ENCODE results near the gene ATP6V1A.
A peak's percentile ranks its signal among the peaks of the same experiment; 100 is the strongest.

The ATP6V1A gene

GRCh38 chr3:113746548-113747282, at the start of gene ATP6V1A:
Gene ATP6V1A, plus strand, starts transcription at chr3:113747035. Its CDS starts 31,719 bp downstream, at chr3:113778754.
- DNase-seq, result peak; percentile 94 to 98

GRCh38 chr3:113697500-113698090, 49.2 kb upstream of the ATP6V1A start:
- no peak for DNase-seq

- no peak for DNase-seq
These were observed 48.6 kb upstream of the ATP6V1A start for GRCh38 chr3:113698213-113698742.

GRCh38 chr3:113698956-113699355, 47.9 kb upstream of the ATP6V1A start:
- DNase-seq, result no peak

GRCh38 chr3:113707835-113708234, 39.0 kb upstream of the ATP6V1A start:
- DNase-seq, result no peak

GRCh38 chr3:113712129-113712528, 34.7 kb upstream of the ATP6V1A start:
- no peak for DNase-seq

GRCh38 chr3:113714702-113715101, 32.1 kb upstream of the ATP6V1A start:
- no peak for DNase-seq

GRCh38 chr3:113717308-113717707, 29.5 kb upstream of the ATP6V1A start:
- no peak for DNase-seq

- no peak for DNase-seq
These were observed 29.0 kb upstream of the ATP6V1A start for GRCh38 chr3:113717818-113718217.

- DNase-seq, result no peak
These were observed 27.5 kb upstream of the ATP6V1A start for GRCh38 chr3:113719294-113719693.

- DNase-seq, result no peak
These were observed 27.1 kb upstream of the ATP6V1A start for GRCh38 chr3:113719758-113720157.

GRCh38 chr3:113721636-113722035, 25.2 kb upstream of the ATP6V1A start:
- DNase-seq, result no peak

- no peak for DNase-seq
These were observed 18.2 kb upstream of the ATP6V1A start for GRCh38 chr3:113728661-113729060.

- no peak for DNase-seq
These were observed 16.3 kb upstream of the ATP6V1A start for GRCh38 chr3:113730550-113730949.

- DNase-seq, result no peak
These were observed 15.1 kb upstream of the ATP6V1A start for GRCh38 chr3:113731694-113732093.

GRCh38 chr3:113736548-113737089, 10.2 kb upstream of the ATP6V1A start:
- DNase-seq, result peak; percentile 29 to 74

- no peak for DNase-seq
These were observed 5.7 kb upstream of the ATP6V1A start for GRCh38 chr3:113741086-113741485.

GRCh38 chr3:113741620-113742019, 5.2 kb upstream of the ATP6V1A start:
- DNase-seq, result no peak

- no peak for DNase-seq
These were observed 3.7 kb upstream of the ATP6V1A start for GRCh38 chr3:113743006-113743630.

- peak; percentile 68 to 83 for DNase-seq
These were observed 1.7 kb upstream of the ATP6V1A start for GRCh38 chr3:113744941-113745755.

- DNase-seq, result peak; percentile 86 to 94
These were observed 883 bp upstream of the ATP6V1A start, which contains the start of gene NAA50 for GRCh38 chr3:113745756-113746547. Gene NAA50, minus strand, starts transcription at chr3:113746249. Its CDS starts 300 bp downstream, at chr3:113745949.

Data from NCI-H524 (cell line).